ENCODE measurements around the gene GRB10. TPM values are rescaled to one million over a fixed set of nuclear protein-coding genes. Genes with fewer than 3 reads are reported as not detected.

GRB10 gene
- total RNA-seq, 5 donors from 2014 or later (not counting 1 experiment from before 2014, with no cell fraction given) = 7.1 to 11.1 (median 10.1) TPM

DNA sequence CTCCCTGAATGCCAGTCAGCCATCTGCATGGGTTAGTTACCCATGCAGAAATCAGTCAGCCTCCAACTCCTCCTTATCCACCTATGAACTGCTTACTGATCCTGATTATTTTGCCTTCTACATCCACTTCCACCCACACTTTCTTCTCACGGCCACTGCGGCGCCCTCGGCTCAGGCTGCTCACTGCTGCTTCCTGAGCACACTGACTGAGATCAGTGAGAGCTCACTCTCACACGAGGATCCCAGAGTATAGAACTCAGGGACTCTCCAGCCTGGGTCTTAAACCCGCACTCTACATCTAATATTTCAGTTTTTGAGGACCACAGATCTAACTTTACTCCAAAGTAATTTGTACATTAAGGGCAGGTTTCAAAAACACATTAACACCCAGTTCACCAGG is 64.4 kb downstream of the GRB10 start:
- Mint-ChIP-seq H3K27ac (no peak overlapping the region), H3K4me3 (no peak overlapping the region), H3K36me3 (no peaks in the 10 kb centered on the region), H3K4me1 (peaks cover 4 to 8% (median 7%) of the 10 kb centered on the region in 3 donors), H3K9me3 (peaks cover 0 to 4% (median 0%) of the 10 kb centered on the region in 3 donors), H3K27me3 (peaks cover 0 to 10% of the 10 kb centered on the region in 2 donors)
- WGBS (ENCODE audit: insufficient coverage) = 77% methylated on average over 6 of the region's 6 CpGs
- no peaks in the 10 kb centered on the region for H3K9me3 ChIP-seq
- ATAC-seq (replicated peaks in 1 of 4) (no peak), DNase-seq (no peak)
- H3K27me3 ChIP-seq (replicated peaks in 1 of 2; ENCODE audit: control insufficient read depth in 2 of 2, extremely low read depth in 1 of 2, insufficient read depth in 2 of 2, low read length in 1 of 2) = no peaks in the 10 kb centered on the region
- ChIA-PET POLR2A (no interaction called here), CTCF (interaction anchor here in 1 of 2 donors (1.3 kb wide), 1 partner anchor 43 kb away, joined by 3 read pairs; no protein-coding TSS in a partner anchor)
- no peak overlapping the region for H3K4me3 ChIP-seq (ENCODE audit: control insufficient read depth in 1 of 2, extremely low read depth in 1 of 2, low read length in 1 of 2)
- H3K36me3 ChIP-seq (ENCODE audit: control insufficient read depth in 2 of 2, extremely low read depth in 1 of 2, insufficient read depth in 1 of 2, low read length in 1 of 2) = no peaks in the 10 kb centered on the region
- no peak overlapping the region for H3K27ac ChIP-seq (ENCODE audit: low read length)
- no peaks in the 10 kb centered on the region for H3K4me1 ChIP-seq (ENCODE audit: control insufficient read depth in 1 of 2, extremely low read depth in 1 of 2, insufficient read depth in 2 of 2, low read length in 2 of 2)

DNA sequence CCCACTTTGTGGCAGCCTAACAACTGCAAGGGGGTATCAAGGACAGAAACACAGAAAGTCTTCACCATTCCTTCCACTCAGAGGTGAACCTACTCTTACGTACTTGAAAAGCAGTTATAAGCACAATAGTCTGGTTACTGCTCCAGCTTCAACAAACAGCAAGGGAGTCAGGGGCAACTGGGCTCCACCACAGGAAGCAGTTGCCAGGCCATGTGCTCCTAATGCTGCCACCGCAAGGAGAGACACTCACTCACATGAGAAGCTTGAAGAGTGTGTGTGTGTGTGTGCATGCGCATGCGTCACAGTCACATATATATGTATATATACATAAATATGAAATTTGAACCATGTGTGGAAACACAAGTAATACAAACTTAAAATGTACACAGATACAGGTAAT is 65.5 kb downstream of the GRB10 start:
- no peaks in the 10 kb centered on the region for H3K9me3 ChIP-seq

DNA sequence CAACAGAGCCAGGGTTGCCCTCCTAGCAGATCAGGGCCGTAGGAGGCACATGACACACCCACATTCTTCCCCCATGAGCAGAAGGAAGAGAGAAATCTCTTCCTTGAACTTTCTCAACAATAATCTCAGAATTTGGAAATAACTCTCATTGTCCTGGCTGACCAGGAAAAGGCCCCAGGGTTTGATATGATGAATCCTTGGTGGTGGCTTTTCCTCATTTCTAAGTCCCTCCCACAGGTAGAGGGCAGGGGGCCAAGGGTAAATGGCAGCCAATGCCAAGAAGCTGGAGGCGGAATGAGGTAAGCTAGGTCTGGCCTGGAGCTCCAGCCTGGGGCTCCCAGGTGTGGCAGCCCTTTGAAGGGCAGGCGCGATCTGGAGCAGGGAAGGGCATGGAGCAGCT is 67.8 kb downstream of the GRB10 start:
- H3K27ac Mint-ChIP-seq = no peak overlapping the region
- Histone ChIP-seq H3K9me3 (no peaks in the 10 kb centered on the region), H3K4me1 (ENCODE audit: control insufficient read depth in 1 of 2, extremely low read depth in 1 of 2, insufficient read depth in 2 of 2, low read length in 2 of 2) (no peaks in the 10 kb centered on the region), H3K36me3 (ENCODE audit: control insufficient read depth in 2 of 2, extremely low read depth in 1 of 2, insufficient read depth in 1 of 2, low read length in 1 of 2) (no peaks in the 10 kb centered on the region), H3K27ac (ENCODE audit: low read length) (no peak overlapping the region), H3K4me3 (ENCODE audit: control insufficient read depth in 1 of 2, extremely low read depth in 1 of 2, low read length in 1 of 2) (no peak overlapping the region), H3K27me3 (replicated peaks in 1 of 2; ENCODE audit: control insufficient read depth in 2 of 2, extremely low read depth in 1 of 2, insufficient read depth in 2 of 2, low read length in 1 of 2) (no peaks in the 10 kb centered on the region)
- peaks cover 8 to 13% (median 11%) of the 10 kb centered on the region in 3 donors for H3K4me1 Mint-ChIP-seq
- DNase-seq = no peak
- CTCF ChIA-PET = no interaction called here
- 100% methylated on average over 3 of the region's 4 CpGs for WGBS (ENCODE audit: insufficient coverage)
- no peak for ATAC-seq (replicated peaks in 1 of 4)
- H3K36me3 Mint-ChIP-seq = no peaks in the 10 kb centered on the region
- H3K27me3 Mint-ChIP-seq = peaks cover 0 to 8% of the 10 kb centered on the region in 2 donors
- no peak overlapping the region for H3K4me3 Mint-ChIP-seq
- peaks cover 0 to 4% (median 0%) of the 10 kb centered on the region in 3 donors for H3K9me3 Mint-ChIP-seq
- POLR2A ChIA-PET = no interaction called here

More for the DNA sequence above, 65.5 kb downstream of the GRB10 start:
- H3K9me3 Mint-ChIP-seq = peaks cover 0 to 4% (median 0%) of the 10 kb centered on the region in 3 donors
- CTCF ChIA-PET = no interaction called here
- H3K27ac Mint-ChIP-seq = no peak overlapping the region
- no peaks in the 10 kb centered on the region for H3K36me3 ChIP-seq (ENCODE audit: control insufficient read depth in 2 of 2, extremely low read depth in 1 of 2, insufficient read depth in 1 of 2, low read length in 1 of 2)
- no peaks in the 10 kb centered on the region for H3K4me1 ChIP-seq (ENCODE audit: control insufficient read depth in 1 of 2, extremely low read depth in 1 of 2, insufficient read depth in 2 of 2, low read length in 2 of 2)
- H3K27me3 Mint-ChIP-seq = peaks cover 0 to 10% of the 10 kb centered on the region in 2 donors
- H3K4me3 Mint-ChIP-seq = no peak overlapping the region
- no peak overlapping the region for H3K4me3 ChIP-seq (ENCODE audit: control insufficient read depth in 1 of 2, extremely low read depth in 1 of 2, low read length in 1 of 2)
- H3K36me3 Mint-ChIP-seq = no peaks in the 10 kb centered on the region
- no peaks in the 10 kb centered on the region for H3K27me3 ChIP-seq (replicated peaks in 1 of 2; ENCODE audit: control insufficient read depth in 2 of 2, extremely low read depth in 1 of 2, insufficient read depth in 2 of 2, low read length in 1 of 2)
- ATAC-seq (replicated peaks in 1 of 4) (no peak), DNase-seq (no peak)
- POLR2A ChIA-PET = no interaction called here
- WGBS (ENCODE audit: insufficient coverage) = 89% methylated on average over 1 of the region's 4 CpGs
- H3K27ac ChIP-seq (ENCODE audit: low read length) = no peak overlapping the region
- H3K4me1 Mint-ChIP-seq = peaks cover 7 to 13% (median 10%) of the 10 kb centered on the region in 3 donors

DNA sequence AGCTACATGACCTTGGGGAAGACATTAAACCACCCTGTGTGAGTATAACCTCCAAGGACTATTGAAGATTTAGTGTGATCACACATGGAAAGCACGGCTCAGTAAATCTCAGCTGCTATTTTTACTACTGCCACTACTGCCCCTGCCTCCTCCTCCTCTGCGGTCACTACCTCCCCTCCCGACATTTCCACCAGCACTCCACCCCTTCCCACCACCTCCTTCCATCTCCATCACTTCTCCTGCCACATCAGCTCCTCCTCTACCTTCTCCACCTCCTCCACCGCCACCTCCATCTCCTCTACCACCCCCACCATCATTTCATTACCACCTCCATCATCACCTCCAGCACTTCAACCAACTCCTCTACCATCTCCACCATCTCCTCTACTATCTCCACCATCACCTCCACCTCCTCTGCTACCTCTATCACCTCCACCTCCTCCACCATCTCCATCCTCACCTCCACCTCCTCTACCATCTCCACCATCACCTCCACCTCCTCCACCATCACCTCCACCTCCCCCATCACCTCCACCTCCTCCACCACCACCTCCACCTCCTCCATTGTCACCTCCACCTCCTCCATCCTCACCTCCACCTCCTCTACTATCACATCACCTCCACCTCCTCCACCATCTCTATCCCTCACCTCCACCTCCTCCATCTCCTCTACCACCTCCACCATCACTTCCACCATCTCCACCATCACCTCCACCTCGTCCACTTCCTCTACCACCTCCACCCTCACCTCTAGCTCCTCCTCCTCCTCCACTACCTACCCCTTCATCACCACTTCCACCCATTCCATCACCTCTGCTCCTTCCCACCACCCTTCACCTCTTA is 69.4 kb downstream of the GRB10 start:
- Mint-ChIP-seq H3K9me3 (peaks cover 0 to 4% (median 0%) of the 10 kb centered on the region in 3 donors), H3K27ac (no peak overlapping the region), H3K36me3 (no peaks in the 10 kb centered on the region), H3K4me1 (peaks cover 8 to 13% (median 11%) of the 10 kb centered on the region in 3 donors), H3K27me3 (peaks cover 0 to 8% of the 10 kb centered on the region in 2 donors), H3K4me3 (no peak overlapping the region)
- no peaks in the 10 kb centered on the region for H3K36me3 ChIP-seq (ENCODE audit: control insufficient read depth in 2 of 2, extremely low read depth in 1 of 2, insufficient read depth in 1 of 2, low read length in 1 of 2)
- POLR2A ChIA-PET = interaction anchor here in 1 of 2 donors (0.5 kb wide), 1 partner anchor 598 kb away, joined by 3 read pairs; no protein-coding TSS in a partner anchor
- ATAC-seq (replicated peaks in 1 of 4) (no peak), DNase-seq (no peak)
- no peak overlapping the region for H3K4me3 ChIP-seq (ENCODE audit: control insufficient read depth in 1 of 2, extremely low read depth in 1 of 2, low read length in 1 of 2)
- CTCF ChIA-PET = no interaction called here
- 73% methylated on average over 5 of the region's 5 CpGs for WGBS (ENCODE audit: insufficient coverage)
- H3K4me1 ChIP-seq (ENCODE audit: control insufficient read depth in 1 of 2, extremely low read depth in 1 of 2, insufficient read depth in 2 of 2, low read length in 2 of 2) = no peaks in the 10 kb centered on the region
- H3K27me3 ChIP-seq (replicated peaks in 1 of 2; ENCODE audit: control insufficient read depth in 2 of 2, extremely low read depth in 1 of 2, insufficient read depth in 2 of 2, low read length in 1 of 2) = peaks cover 0 to 3% of the 10 kb centered on the region in 2 experiments
- no peaks in the 10 kb centered on the region for H3K9me3 ChIP-seq
- H3K27ac ChIP-seq (ENCODE audit: low read length) = no peak overlapping the region

DNA sequence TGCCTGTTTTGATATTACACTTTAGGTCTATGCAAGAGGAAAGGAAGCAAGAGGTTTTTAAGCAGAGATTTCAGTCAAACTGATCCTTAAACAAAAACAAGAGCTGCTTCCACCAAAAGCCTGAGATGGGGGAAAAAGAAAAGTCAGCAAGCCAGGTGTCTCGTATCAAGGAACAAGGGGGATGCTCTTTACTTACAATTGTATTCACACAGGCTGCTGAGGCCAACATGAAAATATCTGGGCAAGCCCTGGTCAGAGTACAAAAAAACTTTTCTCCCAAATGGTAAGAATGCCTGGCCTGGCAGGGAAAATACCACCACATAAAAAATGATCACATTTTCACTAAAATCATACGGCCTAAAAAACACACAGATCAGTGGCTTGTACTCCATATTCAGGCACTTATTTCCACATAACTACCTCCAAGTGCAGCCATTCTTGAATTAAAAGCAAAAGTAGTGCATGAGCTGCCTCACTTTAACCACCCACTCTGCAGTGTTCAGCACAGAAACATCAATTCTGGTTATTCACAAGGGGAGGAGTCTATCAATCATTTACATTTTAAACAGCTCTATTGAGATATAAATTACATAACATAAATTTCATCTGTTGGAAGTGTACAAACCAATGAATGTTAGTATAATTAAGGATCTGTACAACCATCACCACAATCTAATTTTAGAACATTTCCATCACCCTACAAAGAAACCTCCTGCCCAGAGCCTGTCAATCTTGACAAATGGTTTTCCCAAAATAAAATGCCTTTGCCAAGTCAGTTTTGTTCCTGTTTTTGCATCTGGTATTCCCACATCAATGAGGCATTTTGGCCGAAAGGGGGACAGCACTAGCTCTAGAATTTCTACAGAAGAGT is 70.2 kb downstream of the GRB10 start:
- Histone ChIP-seq H3K4me1 (ENCODE audit: control insufficient read depth in 1 of 2, extremely low read depth in 1 of 2, insufficient read depth in 2 of 2, low read length in 2 of 2) (no peaks in the 10 kb centered on the region), H3K4me3 (ENCODE audit: control insufficient read depth in 1 of 2, extremely low read depth in 1 of 2, low read length in 1 of 2) (no peak overlapping the region), H3K36me3 (ENCODE audit: control insufficient read depth in 2 of 2, extremely low read depth in 1 of 2, insufficient read depth in 1 of 2, low read length in 1 of 2) (no peaks in the 10 kb centered on the region), H3K9me3 (no peaks in the 10 kb centered on the region), H3K27ac (ENCODE audit: low read length) (no peak overlapping the region), H3K27me3 (replicated peaks in 1 of 2; ENCODE audit: control insufficient read depth in 2 of 2, extremely low read depth in 1 of 2, insufficient read depth in 2 of 2, low read length in 1 of 2) (peaks cover 0 to 3% of the 10 kb centered on the region in 2 experiments)
- WGBS (ENCODE audit: insufficient coverage) = 58% methylated on average over 2 of the region's 3 CpGs
- POLR2A ChIA-PET = interaction anchor here in 1 of 2 donors (0.6 kb wide), 1 partner anchor 18 kb away, joined by 9 read pairs; no protein-coding TSS in a partner anchor
- peaks cover 0 to 8% of the 10 kb centered on the region in 2 donors for H3K27me3 Mint-ChIP-seq
- H3K9me3 Mint-ChIP-seq = peaks cover 0 to 4% (median 0%) of the 10 kb centered on the region in 3 donors
- CTCF ChIA-PET = no interaction called here
- H3K4me1 Mint-ChIP-seq = peaks cover 8 to 13% (median 11%) of the 10 kb centered on the region in 3 donors
- ATAC-seq (replicated peaks in 1 of 4) (no peak), DNase-seq (no peak)
- no peaks in the 10 kb centered on the region for H3K36me3 Mint-ChIP-seq
- H3K4me3 Mint-ChIP-seq = no peak overlapping the region
- no peak overlapping the region for H3K27ac Mint-ChIP-seq
